Upper lobe of left lung (tissue), 4 donors: ENCODE data around the gene VPS33B.

ENCODE experiments used
- CTCF ChIP-seq, 6 experiments: fragments of 450-650 bp in 4 of 6; fragments of 200-600 bp in 2 of 6; sonication (generic) in 2 of 6; IDR thresholded peaks; one replicate each; pipeline ENCODE4 v1.5.1; 2016 to 2019; ENCODE audit warnings: antibody characterized with exemption in 6 of 6
- POLR2A ChIP-seq, 4 donors: fragments of 450-650 bp; IDR thresholded peaks; one replicate each; pipeline ENCODE4 v1.5.1; 2016 to 2017; ENCODE audit warnings: antibody characterized with exemption in 4 of 4, mild to moderate bottlenecking in 2 of 4
- POLR2AphosphoS5 ChIP-seq, 2 donors: sonication (generic); formaldehyde crosslinking; IDR thresholded peaks; one replicate each; pipeline ENCODE4 v1.5.1; 2017; ENCODE audit warnings: antibody characterized with exemption in 2 of 2

GRCh38 chr15:90953947-90954711, 68.3 kb downstream of the VPS33B start:
- TF ChIP-seq POLR2AphosphoS5 (IDR thresholded peaks at IDR 0.05): no peak
- no peak for TF ChIP-seq CTCF (IDR thresholded peaks at IDR 0.05)
- TF ChIP-seq POLR2A (IDR thresholded peaks at IDR 0.05): no peak
